HG02588 (cell line): Measurements from ENCODE around the gene ADAM23.
"Not testable (repeated sequence)": the region's sequence is repeated elsewhere in the genome, so short reads cannot be mapped to it uniquely, and the experiment has no call there.

Experiments used
- ATAC-seq: cut with Tn5 transposase; IDR thresholded peaks from one replicate; pipeline ENCODE4 v1.9.1; 2021; ENCODE audit warnings: mild to moderate bottlenecking, moderate library complexity; ENCODE audit not compliant: unreplicated experiment

Gene ADAM23, protein sequence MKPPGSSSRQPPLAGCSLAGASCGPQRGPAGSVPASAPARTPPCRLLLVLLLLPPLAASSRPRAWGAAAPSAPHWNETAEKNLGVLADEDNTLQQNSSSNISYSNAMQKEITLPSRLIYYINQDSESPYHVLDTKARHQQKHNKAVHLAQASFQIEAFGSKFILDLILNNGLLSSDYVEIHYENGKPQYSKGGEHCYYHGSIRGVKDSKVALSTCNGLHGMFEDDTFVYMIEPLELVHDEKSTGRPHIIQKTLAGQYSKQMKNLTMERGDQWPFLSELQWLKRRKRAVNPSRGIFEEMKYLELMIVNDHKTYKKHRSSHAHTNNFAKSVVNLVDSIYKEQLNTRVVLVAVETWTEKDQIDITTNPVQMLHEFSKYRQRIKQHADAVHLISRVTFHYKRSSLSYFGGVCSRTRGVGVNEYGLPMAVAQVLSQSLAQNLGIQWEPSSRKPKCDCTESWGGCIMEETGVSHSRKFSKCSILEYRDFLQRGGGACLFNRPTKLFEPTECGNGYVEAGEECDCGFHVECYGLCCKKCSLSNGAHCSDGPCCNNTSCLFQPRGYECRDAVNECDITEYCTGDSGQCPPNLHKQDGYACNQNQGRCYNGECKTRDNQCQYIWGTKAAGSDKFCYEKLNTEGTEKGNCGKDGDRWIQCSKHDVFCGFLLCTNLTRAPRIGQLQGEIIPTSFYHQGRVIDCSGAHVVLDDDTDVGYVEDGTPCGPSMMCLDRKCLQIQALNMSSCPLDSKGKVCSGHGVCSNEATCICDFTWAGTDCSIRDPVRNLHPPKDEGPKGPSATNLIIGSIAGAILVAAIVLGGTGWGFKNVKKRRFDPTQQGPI

DNA sequence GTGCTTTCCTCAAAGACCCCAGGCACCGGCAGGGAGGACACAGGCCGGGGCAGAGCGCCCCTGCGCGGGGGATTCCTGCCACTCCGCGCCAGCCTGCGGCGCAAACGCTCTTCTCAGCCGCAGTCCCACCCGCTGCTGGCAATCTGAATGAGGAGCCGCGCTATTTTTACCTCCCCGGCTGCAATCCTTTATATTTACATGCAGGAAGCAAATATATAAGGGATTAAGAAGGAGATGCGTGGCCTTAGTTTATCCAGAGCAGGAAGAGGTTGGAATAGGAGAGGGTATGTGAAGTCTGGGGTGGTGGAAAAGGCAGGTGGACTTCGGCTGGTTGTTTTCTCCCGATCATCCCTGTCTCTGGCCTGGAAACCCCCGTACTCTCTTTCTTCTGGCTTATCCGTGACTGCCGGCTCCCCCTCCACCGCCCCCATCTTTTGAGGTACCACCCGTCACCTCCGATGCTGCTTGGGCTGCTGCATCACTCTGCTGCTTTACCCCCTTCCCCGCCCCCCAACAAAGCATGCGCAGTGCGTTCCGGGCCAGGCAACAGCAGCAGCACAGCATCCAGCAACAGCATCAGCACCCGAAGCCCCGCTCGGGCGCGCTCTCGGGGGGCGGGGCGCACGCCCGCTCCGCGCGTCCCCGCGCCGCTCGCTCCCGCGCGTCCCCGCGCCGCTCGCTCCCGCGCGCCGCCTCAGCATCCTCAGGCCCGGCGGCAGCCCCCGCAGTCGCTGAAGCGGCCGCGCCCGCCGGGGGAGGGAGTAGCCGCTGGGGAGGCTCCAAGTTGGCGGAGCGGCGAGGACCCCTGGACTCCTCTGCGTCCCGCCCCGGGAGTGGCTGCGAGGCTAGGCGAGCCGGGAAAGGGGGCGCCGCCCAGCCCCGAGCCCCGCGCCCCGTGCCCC is at the start of gene ADAM23:
ADAM23 (plus strand) TSS at position 700 of the 902 bp plus-strand sequence. CDS start 335 bp downstream, outside the sequence.
- ATAC-seq: peak; percentile 46

DNA sequence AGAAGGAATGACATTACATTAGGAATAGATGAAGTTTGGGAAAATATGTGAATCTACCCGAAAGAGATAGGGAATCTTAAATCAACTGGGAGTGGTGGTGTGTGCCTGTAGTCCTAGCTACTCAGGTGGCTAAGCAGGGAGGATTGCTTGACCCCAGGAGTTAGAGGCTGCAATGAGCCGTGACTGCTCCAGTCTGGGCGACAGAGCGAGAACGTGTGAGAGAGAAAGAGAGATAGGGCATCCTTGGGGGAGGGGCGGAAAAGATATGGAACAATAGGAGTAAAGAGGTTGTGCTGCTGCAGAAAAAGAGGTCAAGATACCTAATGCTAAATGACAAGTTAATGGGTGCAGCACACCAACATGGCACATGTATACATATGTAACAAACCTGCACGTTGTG is 47.1 kb upstream of the ADAM23 start:
- no peak for ATAC-seq

DNA sequence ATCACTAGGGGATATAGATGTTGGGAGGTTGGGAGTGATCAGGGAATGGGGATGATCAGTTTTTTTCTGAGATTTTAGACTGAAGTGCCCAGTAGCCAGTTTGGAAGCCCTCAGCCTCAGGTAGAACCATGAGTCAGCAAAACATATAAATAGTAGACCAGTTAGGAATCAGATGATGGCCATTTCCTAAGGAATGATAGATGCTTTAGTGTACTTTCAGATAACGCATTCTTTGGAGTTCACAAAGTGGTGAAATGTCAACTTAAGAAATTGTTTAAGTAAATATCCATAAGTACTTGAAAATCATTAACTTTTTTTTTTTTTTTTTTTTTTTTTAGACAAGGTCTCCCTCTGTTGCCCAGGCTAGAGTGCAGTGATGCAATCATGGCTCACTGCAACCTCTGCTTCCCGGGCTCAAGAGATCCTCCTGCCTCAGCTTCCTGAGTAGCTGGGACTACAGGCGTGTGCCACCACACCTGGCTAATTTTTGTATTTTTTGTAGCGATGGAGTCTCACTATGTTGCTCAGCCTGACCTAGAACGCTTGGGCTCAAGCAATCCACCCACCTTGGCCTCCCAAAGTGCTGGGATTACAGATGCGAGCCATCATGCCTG is 40.3 kb upstream of the ADAM23 start:
- not testable (repeated sequence) for ATAC-seq

DNA sequence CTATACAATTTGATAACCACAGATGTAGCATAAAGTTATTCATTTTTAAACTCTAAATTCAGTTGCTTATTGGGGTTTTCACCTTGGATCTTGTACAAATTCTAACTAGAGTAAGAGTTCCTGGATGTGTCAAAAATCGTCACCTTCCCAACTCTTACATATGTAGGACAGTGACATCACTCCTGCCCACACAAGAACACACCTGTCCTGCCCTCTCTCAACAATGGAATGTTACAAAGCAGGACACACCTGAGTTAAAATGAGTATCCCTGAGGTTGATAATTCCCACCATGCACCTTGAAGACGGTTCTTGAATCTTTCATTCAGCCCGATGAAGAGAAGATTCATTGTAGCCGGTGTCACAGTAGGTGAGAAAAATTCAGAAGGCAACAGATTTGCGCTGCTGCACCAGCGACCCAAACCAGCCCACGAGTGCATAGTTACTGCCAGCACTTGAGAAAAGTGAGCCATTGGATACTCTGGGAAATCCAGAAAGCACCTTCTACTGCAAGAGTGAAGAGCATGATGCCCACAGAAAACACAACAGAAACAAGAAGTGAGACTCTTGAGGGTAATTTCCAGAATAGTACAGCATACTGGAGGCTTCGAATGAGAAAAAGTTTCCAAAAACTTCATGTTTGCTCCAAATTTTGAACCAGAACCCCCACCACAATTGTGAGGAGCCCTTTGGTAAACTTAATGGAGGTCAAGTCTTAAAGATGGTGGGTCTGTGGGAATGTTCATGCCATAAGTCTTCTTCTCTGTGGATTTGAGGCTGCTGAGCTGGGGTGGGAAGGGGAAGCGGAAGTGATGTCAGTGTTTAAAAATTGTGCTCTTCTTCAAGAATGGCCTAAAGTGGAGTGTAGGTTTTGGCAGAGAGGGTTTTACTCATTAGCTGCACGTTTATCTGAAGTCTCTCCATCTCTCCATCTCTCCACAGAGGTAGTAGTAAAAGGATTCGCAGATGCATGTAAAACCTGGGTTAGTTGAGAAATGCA is 34.7 kb upstream of the ADAM23 start:
- ATAC-seq: peak; percentile 96

DNA sequence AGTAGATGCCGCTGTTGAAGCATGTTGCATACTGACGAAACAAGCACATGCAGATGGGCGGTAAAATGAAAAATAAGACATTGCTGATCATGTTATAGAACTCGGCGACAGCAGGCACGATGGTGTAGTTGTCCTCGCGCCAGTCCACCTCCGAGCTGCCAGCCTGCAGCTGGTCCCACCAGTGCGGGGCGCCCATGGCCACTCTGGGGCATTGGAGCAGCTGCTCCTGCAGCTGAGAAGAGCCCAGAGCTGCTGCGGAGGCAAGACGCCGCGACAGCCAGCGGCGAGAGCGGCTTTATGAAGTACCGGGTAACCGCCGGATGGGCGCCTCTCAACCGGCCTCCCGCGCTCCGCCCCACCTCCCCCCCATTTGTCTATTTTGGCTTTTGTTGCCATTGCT is 32.6 kb upstream of the ADAM23 start:
- ATAC-seq: no peak

DNA sequence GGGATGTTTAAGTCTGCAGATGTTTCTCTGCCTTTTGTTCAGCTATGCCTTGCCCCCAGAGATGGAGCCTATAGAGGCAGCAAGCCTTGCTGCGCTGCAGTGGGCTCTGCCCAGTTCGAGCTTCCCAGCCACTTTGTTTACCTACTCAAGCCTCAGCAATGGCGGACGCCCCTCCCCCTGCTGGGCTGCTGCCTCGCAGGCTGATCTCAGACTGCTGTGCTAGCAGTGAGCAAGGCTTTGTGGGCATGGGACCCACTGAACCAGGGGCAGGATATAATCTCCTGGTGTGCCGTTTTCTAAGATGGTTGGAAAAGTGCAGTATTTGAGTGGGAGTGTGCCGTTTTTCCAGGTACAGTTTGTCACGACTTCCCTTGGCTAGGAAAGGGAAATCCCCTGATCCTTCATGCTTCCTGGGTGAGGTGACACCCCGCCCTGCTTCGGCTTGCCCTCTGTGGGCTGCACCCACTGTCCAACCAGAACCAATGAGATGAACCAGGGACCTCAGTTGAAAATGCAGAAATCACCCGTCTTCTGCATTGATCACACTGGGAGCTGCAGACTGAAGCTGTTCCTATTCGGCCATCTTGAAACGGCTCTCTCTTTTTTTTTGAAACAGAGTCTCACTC is 27.6 kb upstream of the ADAM23 start:
- ATAC-seq: no peak

DNA sequence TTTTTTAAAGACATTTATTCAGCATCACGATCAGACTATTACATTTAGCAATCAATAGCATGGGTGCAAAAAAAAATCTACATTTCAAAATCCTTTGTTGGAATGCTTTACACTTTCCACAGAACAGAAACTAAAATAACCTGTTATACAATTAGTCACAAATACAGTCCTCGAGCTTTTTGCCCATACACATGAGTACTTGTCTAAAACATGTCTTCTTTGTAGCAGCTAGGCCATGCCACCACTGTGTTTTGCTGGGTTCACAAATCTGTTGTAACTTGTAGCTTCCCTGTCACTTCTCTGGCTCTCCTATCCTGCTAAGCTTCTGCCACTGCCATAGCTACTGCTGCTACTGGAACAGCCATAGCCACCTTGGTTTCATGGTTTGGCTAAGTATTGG is 24.4 kb upstream of the ADAM23 start:
- no peak for ATAC-seq

DNA sequence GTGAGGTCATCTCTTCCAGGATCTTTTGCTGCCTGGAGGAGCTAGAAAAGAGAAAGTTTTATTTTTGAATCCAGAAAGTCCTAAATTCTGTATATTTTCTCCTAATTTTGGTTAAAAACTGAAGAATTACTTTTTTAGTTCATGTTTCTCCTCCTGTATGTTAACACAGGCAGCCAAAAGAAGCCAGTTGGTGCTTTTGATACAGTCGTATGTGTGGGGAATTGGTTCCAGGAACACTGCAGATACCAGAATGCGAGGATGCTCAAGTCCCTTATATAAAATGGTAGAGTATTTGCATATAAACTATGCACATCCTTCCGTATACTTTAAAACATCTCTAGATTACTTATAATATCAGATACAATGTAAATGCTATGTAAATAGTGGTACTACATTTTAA is 22.6 kb upstream of the ADAM23 start:
- ATAC-seq: no peak

DNA sequence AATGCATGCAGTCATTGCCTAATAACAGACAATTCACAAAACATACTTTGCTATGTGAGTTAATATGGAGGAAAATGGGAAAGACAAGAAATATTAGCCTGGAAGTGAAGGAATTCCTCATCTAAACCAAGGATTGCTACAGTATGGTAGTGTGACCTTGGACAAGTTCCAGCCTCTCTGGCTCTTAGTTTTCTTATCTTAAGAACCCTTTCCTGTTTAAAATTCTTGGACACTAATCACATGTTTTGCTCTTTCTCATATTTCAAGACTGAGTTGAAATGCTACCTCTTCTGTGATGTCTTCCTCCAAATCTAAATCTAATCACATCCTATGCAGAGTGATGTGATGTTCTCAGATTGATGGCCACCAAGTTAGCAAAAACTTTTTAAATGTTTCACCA is 20.8 kb upstream of the ADAM23 start:
- no peak for ATAC-seq

DNA sequence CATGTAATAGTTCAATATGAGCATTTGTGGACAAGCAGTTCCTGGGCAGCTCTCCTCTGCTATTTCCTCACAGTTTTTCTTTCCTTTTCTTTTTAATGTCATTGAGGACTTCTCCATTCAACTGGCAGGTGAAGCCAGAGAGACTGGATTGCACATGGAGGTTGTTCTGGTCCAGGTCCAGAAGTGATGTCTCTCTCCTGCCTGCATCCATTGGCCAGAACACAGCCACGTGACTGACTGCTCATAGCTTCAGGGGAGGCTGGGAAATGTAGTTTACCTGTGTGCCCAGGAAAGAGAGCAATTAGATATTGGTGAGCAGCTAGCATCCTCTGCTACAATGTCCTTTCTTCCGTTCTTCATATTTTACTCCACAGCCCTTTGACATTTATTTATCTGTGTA is 20.2 kb upstream of the ADAM23 start:
- peak; percentile 53 for ATAC-seq

DNA sequence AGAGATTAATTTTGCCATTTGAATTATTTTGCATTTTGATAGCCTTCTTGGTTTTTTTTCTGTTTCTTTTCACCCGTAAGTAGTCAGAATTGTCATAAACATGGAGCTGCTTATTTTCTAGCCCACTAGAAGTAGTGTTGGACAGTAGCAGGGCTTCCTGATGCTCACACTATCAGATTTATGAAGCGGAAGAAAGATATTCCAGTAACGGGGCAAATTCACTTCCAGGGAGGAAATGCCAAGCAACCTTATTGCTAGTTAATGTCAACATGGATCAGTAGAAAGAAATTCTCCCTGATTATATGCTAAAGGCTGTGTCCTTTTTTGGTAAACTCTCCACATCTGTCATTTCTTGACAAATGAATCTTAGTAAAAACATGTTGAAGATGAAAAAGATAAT is 19.2 kb upstream of the ADAM23 start:
- no peak for ATAC-seq

DNA sequence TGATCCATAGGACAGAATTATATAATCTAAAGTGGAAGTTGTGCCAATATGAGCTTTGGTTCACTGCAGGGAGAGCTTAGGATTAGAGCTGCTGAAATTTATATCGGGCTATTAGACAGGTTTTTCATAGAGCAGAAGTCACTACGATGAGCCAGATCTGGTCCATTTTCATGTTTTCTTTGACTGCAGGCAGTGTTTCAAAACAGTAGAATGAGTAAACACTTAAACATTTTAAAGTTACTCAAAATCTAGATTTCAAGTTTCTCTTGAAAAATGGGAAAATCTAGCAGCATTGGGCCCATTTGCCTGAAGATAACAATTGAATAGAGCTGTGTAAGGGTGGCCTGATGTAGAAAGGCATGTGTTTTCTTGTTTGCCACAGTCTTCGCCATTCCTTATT is 14.5 kb upstream of the ADAM23 start:
- no peak for ATAC-seq

DNA sequence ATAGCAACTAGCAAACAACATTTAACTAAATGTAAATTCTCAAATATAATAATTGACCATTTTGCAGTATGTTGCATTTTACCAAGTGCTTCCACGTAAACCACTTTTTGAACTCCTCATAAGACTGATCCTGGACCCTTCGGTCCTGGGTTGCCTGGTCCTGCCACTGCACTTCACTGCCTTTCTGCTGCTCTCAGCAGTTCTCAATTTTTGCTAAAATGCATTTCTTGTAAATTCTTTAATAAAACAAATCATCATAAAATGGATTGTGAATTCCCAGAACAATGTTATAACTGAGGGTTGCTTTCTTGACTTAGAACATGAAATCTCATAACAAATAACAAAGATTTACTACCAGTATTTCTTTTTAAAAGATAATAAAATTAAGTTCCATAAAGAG is 12.9 kb upstream of the ADAM23 start:
- ATAC-seq: no peak

DNA sequence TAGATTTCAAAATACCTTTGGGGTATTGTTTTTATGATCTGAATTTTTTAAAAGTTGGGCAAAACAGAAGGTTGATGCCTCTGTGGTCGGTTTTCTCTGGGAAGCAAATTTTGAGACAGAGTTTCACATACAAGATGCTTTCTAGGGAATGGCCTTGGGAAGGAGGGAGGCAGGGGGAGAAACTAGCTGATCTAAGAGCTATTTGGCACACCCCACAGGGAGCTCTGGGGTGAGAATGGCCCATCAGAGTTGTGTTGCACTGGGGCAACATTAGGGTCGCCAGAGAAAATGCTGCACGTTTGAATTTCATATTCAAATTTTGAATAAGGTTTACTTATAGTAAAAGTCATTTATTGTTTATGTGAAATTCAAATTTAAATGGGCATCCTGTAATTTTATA is 11.9 kb upstream of the ADAM23 start:
- no peak for ATAC-seq

DNA sequence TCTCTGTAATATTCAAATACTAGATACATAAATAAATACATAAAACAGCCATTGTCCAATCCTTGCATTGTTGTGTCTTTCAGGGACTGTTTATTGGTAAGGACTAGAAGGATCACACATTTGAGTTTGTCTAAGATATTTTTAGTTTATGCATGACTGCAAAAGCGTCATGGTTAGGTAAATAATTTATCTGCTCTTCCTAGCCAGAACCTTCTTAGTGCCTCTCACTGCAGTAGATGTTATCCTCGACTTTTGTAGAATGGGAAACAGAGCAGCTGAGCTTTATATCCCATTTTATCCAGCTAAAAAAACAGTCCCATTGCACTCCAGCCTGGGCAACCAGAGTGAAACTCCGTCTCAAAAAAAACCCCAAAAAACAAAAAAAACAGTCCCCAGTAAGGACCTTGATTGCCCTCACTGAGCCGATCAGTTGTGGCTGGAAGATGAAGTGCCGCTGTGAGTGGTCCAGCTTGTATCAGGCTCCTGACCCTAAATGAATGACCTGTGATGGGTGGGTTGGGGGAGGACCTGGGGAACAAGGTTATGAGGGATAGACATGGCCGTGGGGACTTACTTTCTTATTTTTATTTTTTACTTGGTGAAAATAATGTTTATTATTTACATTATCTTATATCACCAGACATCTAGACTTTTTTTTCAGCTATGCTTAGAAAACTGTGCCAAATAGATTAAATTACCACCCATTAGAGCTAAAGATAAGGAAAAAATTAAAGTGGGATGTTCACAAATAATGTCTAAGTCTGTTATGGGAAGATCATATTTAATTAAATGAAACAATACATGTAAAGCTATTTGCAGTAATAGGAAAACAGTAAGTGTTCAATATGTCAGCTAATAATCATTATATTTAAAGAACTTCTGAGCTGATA is 10.9 kb upstream of the ADAM23 start:
- no peak for ATAC-seq

DNA sequence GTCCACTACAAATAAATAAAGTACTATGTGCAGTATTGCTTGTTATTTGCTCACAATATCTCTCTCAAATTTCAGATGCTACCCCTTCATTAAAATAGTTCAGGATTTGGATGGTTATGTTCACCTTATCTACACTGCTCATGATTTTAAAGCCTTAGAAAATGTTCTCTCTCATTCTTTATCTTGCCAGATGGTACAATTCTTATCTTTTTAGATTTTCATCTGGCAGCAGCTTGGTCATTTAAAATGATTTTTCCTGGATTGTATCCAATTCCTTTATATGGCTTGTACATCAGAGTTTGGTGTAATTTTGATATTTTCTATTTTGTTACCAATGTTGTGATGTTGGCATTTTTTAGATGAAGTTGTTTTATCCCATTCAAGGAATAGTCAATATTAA is 10.1 kb upstream of the ADAM23 start:
- ATAC-seq: no peak

DNA sequence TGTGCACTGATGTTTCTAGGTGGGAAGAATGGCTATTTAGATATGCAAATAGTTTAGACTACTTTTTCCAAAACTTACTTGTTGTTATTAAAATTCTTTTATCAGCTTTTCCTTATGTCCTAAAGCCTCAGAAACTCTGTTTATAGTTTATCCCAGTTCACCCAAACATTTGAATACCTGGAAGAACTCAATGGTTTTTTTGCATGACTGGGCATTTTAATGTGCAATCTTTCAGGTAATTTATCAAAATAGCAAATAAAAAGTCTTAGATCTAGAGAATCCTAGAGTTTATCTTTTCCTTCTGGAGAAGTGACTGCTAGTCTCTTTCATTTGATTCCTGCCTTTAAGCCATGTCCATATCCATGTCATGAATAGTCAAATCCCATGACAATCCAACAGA is 9.6 kb upstream of the ADAM23 start:
- no peak for ATAC-seq

DNA sequence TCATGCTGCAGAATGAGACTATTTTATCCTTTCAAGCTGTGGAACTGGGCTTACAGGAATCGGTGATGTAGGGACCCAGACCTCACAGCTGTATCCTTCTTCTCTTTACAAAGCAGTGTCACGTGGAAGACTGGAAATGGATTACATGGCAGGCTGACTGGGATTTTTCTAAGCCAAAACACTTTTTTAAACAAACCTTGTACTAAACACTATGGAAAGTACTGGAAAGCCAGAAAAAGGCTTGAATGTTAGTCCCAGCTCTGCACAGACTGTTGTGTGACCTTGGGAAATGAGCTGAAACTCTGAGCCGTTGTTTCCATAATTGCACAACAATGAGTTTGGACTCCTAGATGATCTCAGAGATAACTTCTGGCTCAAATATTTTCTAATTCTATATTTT is 7.6 kb upstream of the ADAM23 start:
- ATAC-seq: no peak
